ENCODE data around the gene ACACA. TPM values are rescaled to one million over a fixed set of nuclear protein-coding genes. Genes with fewer than 3 reads are reported as not detected.
"Not testable (repeated sequence)": the region's sequence is repeated elsewhere in the genome, so short reads cannot be mapped to it uniquely, and the experiment has no call there.

The ACACA gene
- polyA plus RNA-seq, 1 experiment: 57.9 TPM

DNA sequence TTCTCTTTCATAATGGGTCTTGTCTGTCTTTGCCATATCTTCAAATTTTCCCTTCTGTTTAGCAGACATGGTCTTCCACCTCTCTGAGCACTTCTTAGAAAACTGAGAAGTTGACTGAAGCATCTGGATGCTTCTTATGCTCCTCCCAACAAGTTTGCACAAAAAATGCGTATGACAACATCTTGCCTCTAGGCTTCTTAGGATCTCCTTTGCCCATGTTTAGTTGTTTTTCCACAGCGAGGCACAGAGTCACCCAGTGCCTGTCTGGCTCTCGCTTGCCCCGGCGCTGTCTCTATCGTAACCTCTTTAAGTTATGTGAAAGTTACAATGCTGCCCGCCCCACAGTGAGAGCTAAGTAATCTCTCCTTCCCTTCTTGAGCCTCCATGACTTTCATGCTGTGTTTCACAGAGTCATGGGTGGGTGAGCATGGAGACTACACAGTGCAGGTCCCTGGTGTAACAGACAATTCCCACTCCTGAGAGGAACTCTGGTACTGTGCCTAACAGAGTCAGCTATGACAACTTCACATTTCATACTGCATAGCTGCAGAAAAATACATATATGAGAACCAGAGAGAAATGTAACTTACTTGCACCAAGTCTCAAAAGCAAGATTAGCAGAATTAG lies 262.4 kb downstream of the ACACA start:
- TF ChIP-seq, protein P1, sequence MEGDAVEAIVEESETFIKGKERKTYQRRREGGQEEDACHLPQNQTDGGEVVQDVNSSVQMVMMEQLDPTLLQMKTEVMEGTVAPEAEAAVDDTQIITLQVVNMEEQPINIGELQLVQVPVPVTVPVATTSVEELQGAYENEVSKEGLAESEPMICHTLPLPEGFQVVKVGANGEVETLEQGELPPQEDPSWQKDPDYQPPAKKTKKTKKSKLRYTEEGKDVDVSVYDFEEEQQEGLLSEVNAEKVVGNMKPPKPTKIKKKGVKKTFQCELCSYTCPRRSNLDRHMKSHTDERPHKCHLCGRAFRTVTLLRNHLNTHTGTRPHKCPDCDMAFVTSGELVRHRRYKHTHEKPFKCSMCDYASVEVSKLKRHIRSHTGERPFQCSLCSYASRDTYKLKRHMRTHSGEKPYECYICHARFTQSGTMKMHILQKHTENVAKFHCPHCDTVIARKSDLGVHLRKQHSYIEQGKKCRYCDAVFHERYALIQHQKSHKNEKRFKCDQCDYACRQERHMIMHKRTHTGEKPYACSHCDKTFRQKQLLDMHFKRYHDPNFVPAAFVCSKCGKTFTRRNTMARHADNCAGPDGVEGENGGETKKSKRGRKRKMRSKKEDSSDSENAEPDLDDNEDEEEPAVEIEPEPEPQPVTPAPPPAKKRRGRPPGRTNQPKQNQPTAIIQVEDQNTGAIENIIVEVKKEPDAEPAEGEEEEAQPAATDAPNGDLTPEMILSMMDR (IDR thresholded peaks at IDR 0.05; ENCODE audit: low read depth, low read length): no peak
- CTCF ChIA-PET: interaction anchor here (0.6 kb wide), 1 partner anchor 30 kb away, joined by 4 read pairs; no protein-coding TSS in a partner anchor
- Histone ChIP-seq H3K27me3 (ENCODE audit: control insufficient read depth, insufficient read depth, low read length) (no peaks in the 10 kb centered on the region), H3K9me3 (ENCODE audit: control insufficient read depth, insufficient read depth, low read length) (no peaks in the 10 kb centered on the region), H3K27ac (ENCODE audit: low read depth, low read length) (no peak overlapping the region), H3K4me3 (ENCODE audit: low read depth, low read length) (no peak overlapping the region)
- no peak for DNase-seq (ENCODE audit: low read depth, low spot score)
- POLR2A ChIA-PET: no interaction called here

GRCh38 chr17:37143558-37143957 lies 263.1 kb downstream of the ACACA start:
- DNase-seq (ENCODE audit: low read depth, low spot score); H3K27me3 ChIP-seq (ENCODE audit: control insufficient read depth, insufficient read depth, low read length); CTCF ChIA-PET; H3K27ac ChIP-seq (ENCODE audit: low read depth, low read length); H3K4me3 ChIP-seq (ENCODE audit: low read depth, low read length); H3K9me3 ChIP-seq (ENCODE audit: control insufficient read depth, insufficient read depth, low read length): not testable (repeated sequence)
- POLR2A ChIA-PET: interaction anchor here (0.7 kb wide), 1 partner anchor 21 kb away, joined by 4 read pairs; no protein-coding TSS in a partner anchor

GRCh38 chr17:37142294-37142896 lies 264.2 kb downstream of the ACACA start:
- H3K4me3 ChIP-seq (ENCODE audit: low read depth, low read length): no peak overlapping the region
- no peaks in the 10 kb centered on the region for H3K27me3 ChIP-seq (ENCODE audit: control insufficient read depth, insufficient read depth, low read length)
- TF ChIP-seq, protein P1 (IDR thresholded peaks at IDR 0.05; ENCODE audit: low read depth, low read length): no peak
- no peak overlapping the region for H3K27ac ChIP-seq (ENCODE audit: low read depth, low read length)
- ChIA-PET CTCF (interaction anchor here (0.7 kb wide), 1 partner anchor 76 kb away, joined by 4 read pairs; no protein-coding TSS in a partner anchor), POLR2A (no interaction called here)
- no peaks in the 10 kb centered on the region for H3K9me3 ChIP-seq (ENCODE audit: control insufficient read depth, insufficient read depth, low read length)
- DNase-seq (ENCODE audit: low read depth, low spot score): no peak

DNA sequence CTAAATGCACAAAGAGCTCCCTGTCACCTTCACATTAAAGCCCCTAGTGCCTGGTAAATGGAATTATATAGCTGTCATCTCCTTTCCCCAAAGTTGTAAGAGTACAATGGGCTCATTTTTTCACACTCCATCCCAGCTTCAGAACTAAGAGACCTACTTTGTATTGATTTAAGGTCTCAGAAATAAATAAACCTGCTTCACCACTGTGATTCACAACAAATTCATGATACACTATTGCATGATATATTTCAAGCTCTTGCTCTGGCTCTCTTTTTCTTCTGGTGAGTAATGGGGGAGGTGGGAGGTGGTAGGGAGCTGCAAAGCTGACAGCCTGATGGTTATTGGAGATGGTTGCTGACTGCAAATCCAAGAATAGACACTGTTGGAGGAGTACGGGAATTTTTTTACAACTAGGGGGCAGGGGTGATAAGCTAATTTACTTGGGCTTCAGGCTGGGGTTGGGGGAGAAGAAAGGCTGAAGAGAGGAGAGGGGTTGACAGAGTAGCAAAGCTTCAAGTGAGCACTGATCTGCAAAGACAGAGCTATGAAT lies 268.0 kb downstream of the ACACA start:
- no peaks in the 10 kb centered on the region for H3K9me3 ChIP-seq (ENCODE audit: control insufficient read depth, insufficient read depth, low read length)
- CTCF ChIA-PET: interaction anchor here (1.2 kb wide), 1 partner anchor 172 kb away, joined by 3 read pairs; no protein-coding TSS in a partner anchor
- H3K4me3 ChIP-seq (ENCODE audit: low read depth, low read length): no peak overlapping the region
- TF ChIP-seq, protein P1 (IDR thresholded peaks at IDR 0.05; ENCODE audit: low read depth, low read length): no peak
- no peak overlapping the region for H3K27ac ChIP-seq (ENCODE audit: low read depth, low read length)
- POLR2A ChIA-PET: interaction anchor here (0.5 kb wide), 1 partner anchor 588 kb away, joined by 13 read pairs; no protein-coding TSS in a partner anchor
- H3K27me3 ChIP-seq (ENCODE audit: control insufficient read depth, insufficient read depth, low read length): no peaks in the 10 kb centered on the region
- no peak for DNase-seq (ENCODE audit: low read depth, low spot score)

DNA sequence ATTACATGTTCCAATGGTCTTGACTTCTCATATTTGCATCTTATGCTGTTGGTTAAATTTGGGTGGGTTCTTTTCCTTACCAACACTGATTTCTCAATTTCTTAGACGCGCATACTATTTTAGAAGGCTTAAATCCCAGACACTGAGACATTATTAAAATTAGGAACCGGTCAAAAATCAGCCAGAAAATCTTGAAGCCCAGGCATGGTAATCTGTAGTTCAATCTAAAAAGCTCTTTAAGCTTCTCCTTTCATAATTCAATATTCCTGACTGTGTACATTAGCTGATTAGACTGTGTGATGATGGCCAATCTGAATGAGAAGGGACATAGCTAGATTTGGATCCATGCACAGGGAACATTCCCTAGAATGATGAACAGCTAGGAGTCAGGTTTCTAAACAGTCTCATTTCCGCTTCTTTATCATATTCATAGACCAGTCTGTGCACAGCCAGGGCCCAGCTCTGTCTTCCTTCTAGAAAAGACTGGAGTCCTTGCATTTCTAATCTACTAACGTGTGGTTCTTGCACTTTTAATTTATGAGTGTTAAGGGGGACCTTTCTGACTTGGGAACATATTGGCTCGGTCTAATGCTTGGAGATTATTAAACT lies 268.6 kb downstream of the ACACA start:
- Histone ChIP-seq H3K27me3 (ENCODE audit: control insufficient read depth, insufficient read depth, low read length) (no peaks in the 10 kb centered on the region), H3K9me3 (ENCODE audit: control insufficient read depth, insufficient read depth, low read length) (no peaks in the 10 kb centered on the region), H3K4me3 (ENCODE audit: low read depth, low read length) (no peak overlapping the region), H3K27ac (ENCODE audit: low read depth, low read length) (no peak overlapping the region)
- TF ChIP-seq, protein P1 (IDR thresholded peaks at IDR 0.05; ENCODE audit: low read depth, low read length): no peak
- no peak for DNase-seq (ENCODE audit: low read depth, low spot score)
- POLR2A ChIA-PET: interaction anchor here (0.5 kb wide), 1 partner anchor 587 kb away, joined by 13 read pairs; no protein-coding TSS in a partner anchor
- CTCF ChIA-PET: interaction anchor here (1.2 kb wide), 1 partner anchor 171 kb away, joined by 3 read pairs; no protein-coding TSS in a partner anchor

All from AG04450 (cell line).